GM06990 (cell line): Measurements from ENCODE around the gene DIPK2A.

Source experiments
- DNase-seq: peaks from one replicate; pipeline ENCODE4 v3.0.0-alpha.2; 2011; ENCODE audit not compliant: insufficient read length; ENCODE audit errors: extremely low read depth
- H3K27me3 ChIP-seq: replicated peaks from 2 replicates; pipeline ENCODE4 v1.6.0; 2011; ENCODE audit warnings: low read length; ENCODE audit not compliant: control insufficient read depth, insufficient read depth
- H3K36me3 ChIP-seq: 2 replicates; pipeline ENCODE4 v1.5.1; 2011; ENCODE audit warnings: low read length; ENCODE audit not compliant: control insufficient read depth, insufficient read depth
- H3K4me3 ChIP-seq: replicated peaks from 2 replicates; pipeline ENCODE4 v1.5.1; 2011; ENCODE audit warnings: low read depth, mild to moderate bottlenecking, control low read depth, low read length
- TF ChIP-seq, protein P1 (sequence below): IDR thresholded peaks from 2 replicates; pipeline ENCODE4 v1.5.1; 2011; ENCODE audit warnings: low read length, control low read depth, mild to moderate bottlenecking, inconsistent platforms; ENCODE audit not compliant: insufficient read depth, poor library complexity, severe bottlenecking

DIPK2A gene

DNA sequence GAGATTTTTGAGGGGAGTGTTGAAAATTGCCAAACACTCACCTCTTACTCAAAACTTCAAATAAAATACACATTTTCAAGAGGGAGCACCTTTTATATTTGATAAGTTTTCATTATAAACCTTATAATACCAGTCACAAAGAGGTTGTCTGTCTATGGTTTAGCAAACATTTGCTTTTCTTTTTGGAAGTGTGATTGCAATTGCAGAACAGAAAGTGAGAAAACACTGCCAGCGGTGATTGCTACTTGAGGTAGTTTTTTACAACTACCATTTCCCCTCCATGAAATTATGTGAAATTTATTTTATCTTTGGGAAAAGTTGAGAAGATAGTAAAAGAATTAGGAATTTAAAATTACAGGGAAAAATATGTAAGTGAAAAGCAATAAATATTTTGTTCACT is 20.1 kb downstream of the DIPK2A start:
- TF ChIP-seq, protein P1, sequence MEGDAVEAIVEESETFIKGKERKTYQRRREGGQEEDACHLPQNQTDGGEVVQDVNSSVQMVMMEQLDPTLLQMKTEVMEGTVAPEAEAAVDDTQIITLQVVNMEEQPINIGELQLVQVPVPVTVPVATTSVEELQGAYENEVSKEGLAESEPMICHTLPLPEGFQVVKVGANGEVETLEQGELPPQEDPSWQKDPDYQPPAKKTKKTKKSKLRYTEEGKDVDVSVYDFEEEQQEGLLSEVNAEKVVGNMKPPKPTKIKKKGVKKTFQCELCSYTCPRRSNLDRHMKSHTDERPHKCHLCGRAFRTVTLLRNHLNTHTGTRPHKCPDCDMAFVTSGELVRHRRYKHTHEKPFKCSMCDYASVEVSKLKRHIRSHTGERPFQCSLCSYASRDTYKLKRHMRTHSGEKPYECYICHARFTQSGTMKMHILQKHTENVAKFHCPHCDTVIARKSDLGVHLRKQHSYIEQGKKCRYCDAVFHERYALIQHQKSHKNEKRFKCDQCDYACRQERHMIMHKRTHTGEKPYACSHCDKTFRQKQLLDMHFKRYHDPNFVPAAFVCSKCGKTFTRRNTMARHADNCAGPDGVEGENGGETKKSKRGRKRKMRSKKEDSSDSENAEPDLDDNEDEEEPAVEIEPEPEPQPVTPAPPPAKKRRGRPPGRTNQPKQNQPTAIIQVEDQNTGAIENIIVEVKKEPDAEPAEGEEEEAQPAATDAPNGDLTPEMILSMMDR, result no peak
- Histone ChIP-seq H3K27me3 (no peaks in the 10 kb centered on the region), H3K36me3 (peaks cover 3% of the 10 kb centered on the region), H3K4me3 (no peak overlapping the region)
- no peak for DNase-seq

DNA sequence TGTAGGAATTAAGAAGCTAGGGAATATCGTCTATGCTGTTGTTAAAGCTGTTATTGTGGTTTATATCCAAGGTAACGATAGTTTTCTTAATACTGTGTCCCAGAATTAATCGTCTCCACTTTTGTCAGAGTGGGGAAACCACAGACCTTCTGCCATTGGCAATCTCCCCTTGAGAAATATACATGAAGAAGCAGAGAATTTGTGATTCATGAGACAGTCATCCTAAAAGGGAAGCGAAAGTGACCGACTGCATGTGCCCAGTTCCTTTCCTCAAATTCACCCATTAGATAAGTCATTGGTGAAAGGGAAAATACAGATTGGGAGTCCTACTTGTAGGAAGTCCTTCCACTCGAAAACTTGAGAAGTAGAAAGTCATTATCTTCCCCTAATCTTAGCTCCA is 26.6 kb downstream of the DIPK2A start:
- TF ChIP-seq, protein P1, result no peak
- DNase-seq, result no peak
- Histone ChIP-seq H3K4me3 (no peak overlapping the region), H3K27me3 (no peaks in the 10 kb centered on the region), H3K36me3 (no peaks in the 10 kb centered on the region; the same call in 1 of the 2 replicates)

DNA sequence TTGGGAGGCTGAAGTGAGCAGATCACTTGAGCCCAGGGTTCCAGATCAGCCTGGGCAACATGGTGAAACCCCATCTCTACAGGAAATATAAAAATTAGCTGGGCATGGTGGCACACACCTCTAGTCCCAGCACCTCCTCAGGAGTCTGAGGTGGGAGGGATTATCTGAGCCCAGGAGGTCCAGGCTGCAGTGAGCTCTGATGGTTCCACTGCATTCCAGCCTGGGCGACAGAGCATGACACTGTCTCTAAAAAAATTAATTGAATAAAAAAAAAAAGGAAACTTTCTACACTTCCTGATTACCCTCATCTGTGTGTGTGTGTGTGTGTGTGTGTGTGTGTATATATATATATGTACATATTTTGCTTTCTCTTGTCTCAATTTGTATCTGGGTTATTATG is 31.4 kb downstream of the DIPK2A start:
- Histone ChIP-seq H3K4me3 (no peak overlapping the region), H3K36me3 (no peaks in the 10 kb centered on the region; the same call in 1 of the 2 replicates), H3K27me3 (no peaks in the 10 kb centered on the region)
- DNase-seq, result no peak
- TF ChIP-seq, protein P1, result no peak

DNA sequence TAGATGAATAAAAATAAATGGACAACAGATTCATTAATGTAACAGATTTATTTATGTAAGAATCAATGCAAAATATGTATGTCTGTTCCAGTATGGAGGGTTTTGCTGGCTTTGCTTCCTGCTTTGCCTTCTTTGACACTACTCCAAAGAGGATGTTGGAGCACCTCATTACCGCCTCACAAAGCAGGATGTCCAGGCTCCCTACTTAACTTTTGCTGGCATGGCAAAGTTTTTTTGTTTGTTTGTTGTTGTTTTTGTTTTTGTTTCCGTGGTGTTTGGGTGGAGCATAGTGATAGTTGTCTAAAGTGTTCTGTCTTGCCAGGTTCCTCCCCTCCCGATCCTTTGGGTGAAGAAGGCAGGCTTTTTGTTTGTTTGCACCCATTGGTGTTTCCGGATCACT is 38.7 kb downstream of the DIPK2A start:
- Histone ChIP-seq H3K27me3 (no peaks in the 10 kb centered on the region), H3K36me3 (no peaks in the 10 kb centered on the region), H3K4me3 (no peak overlapping the region)
- no peak for DNase-seq
- TF ChIP-seq, protein P1, result no peak

DNA sequence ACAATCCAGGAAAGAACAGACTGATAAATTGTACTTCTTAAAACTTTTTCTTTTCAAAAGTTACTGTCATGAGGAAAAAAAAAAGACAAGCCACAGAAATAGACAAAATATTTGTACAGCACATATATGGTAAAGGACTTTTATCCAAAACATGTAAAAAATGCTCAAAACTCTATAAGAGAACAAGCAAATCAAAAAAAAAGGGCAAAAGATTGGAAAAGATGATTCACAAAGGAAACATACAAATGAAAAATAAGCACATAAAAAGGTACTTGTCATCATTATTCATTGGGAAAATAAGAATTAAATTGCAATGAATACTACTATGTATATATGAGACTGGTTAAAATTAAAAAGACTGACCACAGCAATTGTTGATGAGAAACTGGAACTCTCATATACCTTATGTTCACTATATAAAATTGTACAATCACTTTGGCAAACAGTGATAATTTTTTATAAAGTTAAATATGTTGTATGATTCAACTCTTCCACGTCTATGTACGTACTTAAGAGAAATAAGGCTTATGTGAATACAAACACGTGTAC is 39.7 kb downstream of the DIPK2A start:
- DNase-seq, result no peak
- no peaks in the 10 kb centered on the region for H3K27me3 ChIP-seq
- H3K4me3 ChIP-seq, result no peak overlapping the region
- H3K36me3 ChIP-seq, result no peaks in the 10 kb centered on the region
- TF ChIP-seq, protein P1, result no peak

DNA sequence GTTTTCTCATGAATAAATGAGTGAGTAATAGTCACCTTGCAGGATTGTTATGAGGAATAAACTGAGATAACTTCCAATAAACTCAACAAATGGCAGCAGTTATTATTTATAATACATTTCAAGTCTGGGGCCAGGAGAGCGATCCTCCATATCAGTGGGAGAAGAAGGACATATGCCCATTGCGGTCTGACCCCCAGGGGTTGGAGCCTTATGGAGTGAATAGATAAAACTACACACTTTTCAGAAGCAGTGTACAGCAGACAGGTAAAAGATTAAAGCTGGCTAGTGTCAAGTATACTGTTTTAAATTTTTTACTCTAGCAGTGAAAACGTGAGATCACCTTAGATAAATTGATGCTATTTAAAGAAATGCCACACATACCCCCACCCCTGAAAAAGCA is 43.5 kb downstream of the DIPK2A start:
- H3K4me3 ChIP-seq, result no peak overlapping the region
- no peaks in the 10 kb centered on the region for H3K36me3 ChIP-seq
- TF ChIP-seq, protein P1, result no peak
- DNase-seq, result no peak
- H3K27me3 ChIP-seq, result no peaks in the 10 kb centered on the region
